22Rv1 (cell line): Measurements from ENCODE around the gene SLC8A3.

Experiments used
- H3K27ac ChIP-seq: fragments of 450-650 bp; 2 replicates; pipeline ENCODE4 v1.5.1; 2017
- CTCF ChIP-seq: fragments of 450-650 bp; IDR thresholded peaks from 2 replicates; pipeline ENCODE4 v1.5.1; 2017; ENCODE audit warnings: mild to moderate bottlenecking
- ZFX ChIP-seq: fragments of 450-650 bp; IDR thresholded peaks from 2 replicates; pipeline ENCODE4 v1.6.1; 2017; ENCODE audit warnings: antibody characterized with exemption, borderline replicate concordance

SLC8A3 gene

DNA sequence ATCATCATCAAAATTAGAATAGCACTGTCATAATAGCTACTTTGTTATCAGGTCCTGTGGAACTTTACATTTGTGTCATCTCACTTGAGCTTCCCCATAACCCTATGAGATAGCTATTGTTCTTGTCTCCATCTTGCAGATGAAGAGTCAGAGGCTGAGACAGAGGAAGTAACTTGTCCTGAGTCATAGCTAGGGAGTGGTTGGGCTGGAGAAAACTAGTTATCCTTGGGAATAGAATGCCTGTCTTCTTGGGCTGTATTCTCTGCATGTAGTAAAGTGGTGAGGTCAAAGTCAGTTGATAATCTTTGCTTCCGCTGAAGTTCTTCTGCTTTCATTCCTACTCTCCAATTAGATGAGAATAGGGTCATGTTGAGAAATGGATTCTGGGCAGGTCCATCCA, 192.5 kb downstream of the SLC8A3 start:
- TF ChIP-seq CTCF (no peak), ZFX (no peak)
- H3K27ac ChIP-seq: no peak overlapping the region
